H9 (cell line): ENCODE data around the gene TSPAN8. TPM values are rescaled to one million over a fixed set of nuclear protein-coding genes. Genes with fewer than 3 reads are reported as not detected.

ENCODE experiments used
- DNase-seq: peaks from one replicate; pipeline ENCODE4 v3.0.0-alpha.2; 2017
- H2AFZ ChIP-seq: one replicate; pipeline ENCODE4 v1.6.1; 2013; ENCODE audit warnings: mild to moderate bottlenecking, low read length, control low read depth, moderate library complexity
- H2AK5ac ChIP-seq: 2 replicates; pipeline ENCODE4 v1.6.1; 2013; ENCODE audit warnings: low read length, control low read depth, mixed read lengths; ENCODE audit not compliant: insufficient read length
- H2BK120ac ChIP-seq: one replicate; pipeline ENCODE4 v1.6.1; 2013; ENCODE audit warnings: low read depth, mild to moderate bottlenecking, low read length, control low read depth, inconsistent platforms; ENCODE audit not compliant: poor library complexity, severe bottlenecking
- H2BK12ac ChIP-seq: 2 replicates; pipeline ENCODE4 v1.6.1; 2013; ENCODE audit warnings: low read length, control low read depth, mixed read lengths, low read depth; ENCODE audit not compliant: insufficient read length
- H2BK15ac ChIP-seq: 2 replicates; pipeline ENCODE4 v1.6.1; 2013; ENCODE audit warnings: low read depth, low read length, control low read depth
- H2BK20ac ChIP-seq: one replicate; pipeline ENCODE4 v1.6.1; 2013; ENCODE audit warnings: low read depth, mild to moderate bottlenecking, low read length, control low read depth, inconsistent platforms; ENCODE audit not compliant: poor library complexity, severe bottlenecking
- H2BK5ac ChIP-seq: 2 replicates; pipeline ENCODE4 v1.6.1; 2013; ENCODE audit warnings: low read length, control low read depth, mixed read lengths; ENCODE audit not compliant: insufficient read length
- H3K14ac ChIP-seq: 2 replicates; pipeline ENCODE4 v1.6.1; 2013; ENCODE audit warnings: low read length, control low read depth; ENCODE audit not compliant: insufficient read depth
- H3K18ac ChIP-seq: 2 replicates; pipeline ENCODE4 v1.6.1; 2013; ENCODE audit warnings: low read depth, mild to moderate bottlenecking, mixed read lengths, low read length, control low read depth; ENCODE audit not compliant: insufficient read length
- H3K23ac ChIP-seq: 2 replicates; pipeline ENCODE4 v1.6.1; 2013; ENCODE audit warnings: low read length, control low read depth, mixed read lengths, low read depth; ENCODE audit not compliant: insufficient read length
- H3K23me2 ChIP-seq: 2 replicates; pipeline ENCODE4 v1.6.1; 2013; ENCODE audit warnings: low read depth, mild to moderate bottlenecking, mixed read lengths, low read length, control low read depth; ENCODE audit not compliant: insufficient read length, poor library complexity, severe bottlenecking
- H3K27ac ChIP-seq: 2 replicates; pipeline ENCODE4 v1.5.1; 2013; ENCODE audit warnings: low read length, control low read depth, mixed read lengths, low read depth; ENCODE audit not compliant: insufficient read length
- H3K27me3 ChIP-seq: 2 replicates; pipeline ENCODE4 v1.6.1; 2013; ENCODE audit warnings: low read length, control low read depth, inconsistent platforms; ENCODE audit not compliant: insufficient read depth
- H3K4ac ChIP-seq: 2 replicates; pipeline ENCODE4 v1.6.1; 2013; ENCODE audit warnings: low read depth, mild to moderate bottlenecking, control low read depth, inconsistent platforms, low read length, moderate library complexity
- H3K4me1 ChIP-seq: 2 replicates; pipeline ENCODE4 v1.6.1; 2013; ENCODE audit warnings: low read length, control low read depth, inconsistent platforms; ENCODE audit not compliant: insufficient read depth
- H3K4me2 ChIP-seq: 2 replicates; pipeline ENCODE4 v1.6.1; 2013; ENCODE audit warnings: low read length, control low read depth, mixed read lengths; ENCODE audit not compliant: insufficient read length, insufficient read depth
- H3K56ac ChIP-seq: 2 replicates; pipeline ENCODE4 v1.6.1; 2013; ENCODE audit warnings: low read depth, mild to moderate bottlenecking, mixed read lengths, low read length, control low read depth; ENCODE audit not compliant: insufficient read length
- H3K79me1 ChIP-seq: 2 replicates; pipeline ENCODE4 v1.6.1; 2013; ENCODE audit warnings: low read depth, mild to moderate bottlenecking, moderate library complexity, low read length, control low read depth, inconsistent platforms; ENCODE audit not compliant: insufficient read depth, poor library complexity, severe bottlenecking
- H3K79me2 ChIP-seq: 2 replicates; pipeline ENCODE4 v1.6.1; 2013; ENCODE audit warnings: low read length, control low read depth, inconsistent platforms; ENCODE audit not compliant: insufficient read depth
- H3K9ac ChIP-seq: 2 replicates; pipeline ENCODE4 v1.6.1; 2013; ENCODE audit warnings: low read length, control low read depth, mixed read lengths; ENCODE audit not compliant: insufficient read length; ENCODE audit errors: extremely low read depth
- H3K9me3 ChIP-seq: one replicate; pipeline ENCODE4 v1.6.1; 2013; ENCODE audit warnings: low read depth, low read length, inconsistent platforms; ENCODE audit not compliant: control insufficient read depth
- H3T11ph ChIP-seq: one replicate; pipeline ENCODE4 v1.6.1; 2013; ENCODE audit warnings: mild to moderate bottlenecking, low read length, control low read depth, inconsistent platforms
- H4K20me1 ChIP-seq: one replicate; pipeline ENCODE4 v1.6.1; 2013; ENCODE audit not compliant: control insufficient read depth, insufficient read length, insufficient read depth
- H4K5ac ChIP-seq: 2 replicates; pipeline ENCODE4 v1.6.1; 2013; ENCODE audit warnings: low read depth, mild to moderate bottlenecking, mixed read lengths, low read length, control low read depth; ENCODE audit not compliant: insufficient read length
- H4K8ac ChIP-seq: replicated peaks from 2 replicates; pipeline ENCODE4 v1.6.1; 2013; ENCODE audit warnings: low read length, control low read depth, mixed read lengths, low read depth; ENCODE audit not compliant: insufficient read length
- H4K91ac ChIP-seq: 2 replicates; pipeline ENCODE4 v1.6.1; 2013; ENCODE audit warnings: low read depth, mild to moderate bottlenecking, moderate library complexity, mixed read lengths, low read length, control low read depth; ENCODE audit not compliant: insufficient read length
- H3K27ac Mint-ChIP-seq, 3 experiments: 2 replicates in 2 of 3; 3 replicates in 1 of 3; pipeline ENCODE4 v1.8.0; 2020 to 2021; ENCODE audit warnings: mixed read lengths in 3 of 3, mild to moderate bottlenecking in 1 of 3, moderate library complexity in 1 of 3
- H3K27me3 Mint-ChIP-seq: 2 replicates; pipeline ENCODE4 v1.8.0; 2021; ENCODE audit warnings: low read depth, mild to moderate bottlenecking, moderate library complexity, mixed read lengths
- H3K36me3 Mint-ChIP-seq, 3 experiments: 2 replicates in 2 of 3; 3 replicates in 1 of 3; pipeline ENCODE4 v1.8.0; 2020 to 2021; ENCODE audit warnings: low read depth in 3 of 3, mixed read lengths in 3 of 3; ENCODE audit not compliant: insufficient read depth in 1 of 3
- H3K4me1 Mint-ChIP-seq, 2 experiments: 2 replicates each; pipeline ENCODE4 v1.8.0; 2020; ENCODE audit warnings: mixed read lengths in 2 of 2
- H3K4me3 Mint-ChIP-seq, 2 experiments: 2 replicates in 1 of 2; 3 replicates in 1 of 2; pipeline ENCODE4 v1.8.0; 2020 to 2021; ENCODE audit warnings: mild to moderate bottlenecking in 2 of 2, mixed read lengths in 2 of 2, moderate library complexity in 1 of 2
- H3K9me3 Mint-ChIP-seq, 2 experiments: 2 replicates in 1 of 2; 3 replicates in 1 of 2; pipeline ENCODE4 v1.8.0; 2020; ENCODE audit warnings: mild to moderate bottlenecking in 2 of 2, mixed read lengths in 2 of 2, moderate library complexity in 1 of 2
- CTCF ChIP-seq: fragments of 200-600 bp; sonication (generic); conservative IDR thresholded peaks from 3 replicates; pipeline ENCODE4 v1.8.0; 2021; ENCODE audit warnings: antibody characterized with exemption, mild to moderate bottlenecking
- WGBS: extraction: QIAGEN DNeasy Blood & Tissue Kit; methylation state at CpG from one replicate; pipeline ENCODE4 v1.1.7; 2013; ENCODE audit warnings: missing lambda C conversion rate, low lambda C conversion rate, mixed read lengths; ENCODE audit not compliant: insufficient read length; ENCODE audit errors: extremely low coverage; 5-methylcytosine and 5-hydroxymethylcytosine counted together
- total RNA-seq: library from RNA; stranded (reverse); gene quantifications from 2 replicates; pipeline ENCODE4 v1.2.1, GENCODE V29; 2021

TSPAN8 gene
- total RNA-seq, 1 experiment from 2014 or later = not detected

GRCh38 chr12:71108355-71108754, 49.4 kb downstream of the TSPAN8 start:
- no peak for DNase-seq
- Histone ChIP-seq H2AK5ac (no peak overlapping the region), H3K23me2 (no peaks in the 10 kb centered on the region), H3K9me3 (no peaks in the 10 kb centered on the region), H3K9ac (no peak overlapping the region), H2BK15ac (no peak overlapping the region), H3K56ac (no peak overlapping the region), H4K5ac (no peak overlapping the region), H2BK12ac (no peak overlapping the region), H3K4me1 (no peaks in the 10 kb centered on the region), H3K4me2 (no peak overlapping the region), H2BK20ac (no peak overlapping the region), H3K27ac (no peak overlapping the region), H3K79me2 (no peaks in the 10 kb centered on the region), H3K18ac (no peak overlapping the region), H2BK120ac (no peak overlapping the region), H3K79me1 (no peaks in the 10 kb centered on the region), H2BK5ac (no peak overlapping the region), H3K27me3 (no peaks in the 10 kb centered on the region), H2AFZ (no peak overlapping the region), H4K91ac (no peak overlapping the region), H3K4ac (no peak overlapping the region), H3T11ph (no peak overlapping the region), H4K20me1 (no peaks in the 10 kb centered on the region), H4K8ac (no peak overlapping the region), H3K23ac (no peak overlapping the region), H3K14ac (no peak overlapping the region)
- TF ChIP-seq CTCF = no peak
- Mint-ChIP-seq H3K4me1 (no peaks in the 10 kb centered on the region), H3K9me3 (peaks cover 31 to 42% of the 10 kb centered on the region in 2 experiments), H3K27ac (no peak overlapping the region), H3K36me3 (peaks cover 22 to 45% (median 34%) of the 10 kb centered on the region in 3 experiments), H3K27me3 (no peaks in the 10 kb centered on the region; the same call in 1 of the 2 replicates), H3K4me3 (no peak overlapping the region)
- WGBS = no CpG with 5 or more reads among the region's 3 CpGs
